HEK293 (cell line): ENCODE results near the gene C17orf113.

Source experiments
- CTCF ChIA-PET: fragments of 350-600 bp; formaldehyde crosslinking; extraction: SDS; loops from one replicate; lab custom pipeline; 2021; ENCODE audit warnings: antibody characterized with exemption; lab: Yijun Ruan, JAX
- POLR2A ChIA-PET: fragments of 300-600 bp; formaldehyde crosslinking; extraction: SDS; loops from one replicate; lab custom pipeline; 2020; ENCODE audit warnings: antibody characterized with exemption, inconsistent platforms; lab: Yijun Ruan, JAX
- H3K27ac ChIP-seq: fragments of 200-500 bp; sonication (Bioruptor generic); 2 replicates; pipeline ENCODE4 v1.5.1; 2014; ENCODE audit warnings: low read depth, low read length, control low read depth, inconsistent platforms; ENCODE audit errors: extremely low read depth
- H3K36me3 ChIP-seq, 2 experiments: fragments of 200-500 bp in 1 of 2; sonication (Bioruptor generic) in 1 of 2; 1 replicate in 1 of 2; 2 replicates in 1 of 2; pipeline ENCODE4 v1.5.1; 2014 to 2017; ENCODE audit warnings: inconsistent platforms in 2 of 2, low read length in 2 of 2; ENCODE audit not compliant: control insufficient read depth in 2 of 2, insufficient read depth in 1 of 2
- H3K4me1 ChIP-seq: fragments of 200-500 bp; sonication (Bioruptor generic); 2 replicates; pipeline ENCODE4 v1.5.1; 2014; ENCODE audit warnings: mild to moderate bottlenecking, low read length, inconsistent platforms; ENCODE audit not compliant: control insufficient read depth, insufficient read depth
- H3K4me3 ChIP-seq: 2 replicates; pipeline ENCODE4 v1.5.1; 2011; ENCODE audit warnings: low read depth, mild to moderate bottlenecking, control low read depth, low read length, moderate library complexity
- H3K9me3 ChIP-seq: fragments of 200-500 bp; sonication (Bioruptor generic); 2 replicates; pipeline ENCODE4 v1.5.1; 2014; ENCODE audit warnings: low read depth, low read length, inconsistent platforms; ENCODE audit not compliant: control insufficient read depth, insufficient read depth
- HOXC10 ChIP-seq: sonication (generic); formaldehyde crosslinking; IDR thresholded peaks from 2 replicates; pipeline ENCODE4 v1.8.1; 2023; ENCODE audit warnings: mild to moderate bottlenecking, missing genetic modification reagents
- KLF7 ChIP-seq: fragments of 450-650 bp; formaldehyde crosslinking; IDR thresholded peaks from 2 replicates; pipeline ENCODE4 v1.5.1; 2016; ENCODE audit warnings: missing biosample characterization, missing genetic modification characterization, borderline replicate concordance
- ZBTB11 ChIP-seq: fragments of 450-650 bp; formaldehyde crosslinking; conservative IDR thresholded peaks from 2 replicates; pipeline ENCODE4 v1.5.1; 2016; ENCODE audit warnings: low read depth, missing biosample characterization, missing genetic modification characterization
- ZBTB48 ChIP-seq: fragments of 450-650 bp; formaldehyde crosslinking; IDR thresholded peaks from 2 replicates; pipeline ENCODE4 v1.5.1; 2016; ENCODE audit warnings: missing biosample characterization, missing genetic modification characterization
- ZBTB6 ChIP-seq: fragments of 450-650 bp; formaldehyde crosslinking; IDR thresholded peaks from 2 replicates; pipeline ENCODE4 v1.5.1; 2017; ENCODE audit warnings: missing biosample characterization, missing genetic modification characterization
- ZBTB7A ChIP-seq: fragments of 450-650 bp; formaldehyde crosslinking; IDR thresholded peaks from 2 replicates; pipeline ENCODE4 v1.5.1; 2016; ENCODE audit warnings: low read depth, missing biosample characterization, missing genetic modification characterization
- ZNF133 ChIP-seq: fragments of 450-650 bp; formaldehyde crosslinking; IDR thresholded peaks from 2 replicates; pipeline ENCODE4 v1.5.1; 2016; ENCODE audit warnings: missing biosample characterization, missing genetic modification characterization
- ZNF146 ChIP-seq: fragments of 450-650 bp; formaldehyde crosslinking; IDR thresholded peaks from 2 replicates; pipeline ENCODE4 v1.5.1; 2016; ENCODE audit warnings: missing biosample characterization, missing genetic modification characterization
- ZNF23 ChIP-seq: fragments of 450-650 bp; formaldehyde crosslinking; IDR thresholded peaks from 2 replicates; pipeline ENCODE4 v1.5.1; 2016; ENCODE audit warnings: missing biosample characterization, missing genetic modification characterization, borderline replicate concordance
- ZNF280D ChIP-seq: fragments of 450-650 bp; formaldehyde crosslinking; IDR thresholded peaks from 2 replicates; pipeline ENCODE4 v1.5.1; 2016; ENCODE audit warnings: missing biosample characterization, missing genetic modification characterization
- ZNF561 ChIP-seq: fragments of 450-650 bp; IDR thresholded peaks from 2 replicates; pipeline ENCODE4 v1.5.1; 2018; ENCODE audit warnings: missing biosample characterization, missing genetic modification characterization, borderline replicate concordance
- ZNF600 ChIP-seq: fragments of 450-650 bp; formaldehyde crosslinking; IDR thresholded peaks from 2 replicates; pipeline ENCODE4 v1.5.1; 2016; ENCODE audit warnings: missing biosample characterization, missing genetic modification characterization
- ZNF623 ChIP-seq: fragments of 450-650 bp; formaldehyde crosslinking; IDR thresholded peaks from 2 replicates; pipeline ENCODE4 v1.5.1; 2016; ENCODE audit warnings: missing biosample characterization, missing genetic modification characterization
- ZNF830 ChIP-seq: fragments of 450-650 bp; IDR thresholded peaks from 2 replicates; pipeline ENCODE4 v1.5.0; 2018; ENCODE audit warnings: missing biosample characterization, missing genetic modification characterization, low read depth, mild to moderate bottlenecking, moderate library complexity
- ZSCAN4 ChIP-seq: fragments of 450-650 bp; formaldehyde crosslinking; IDR thresholded peaks from 2 replicates; pipeline ENCODE4 v1.5.1; 2017; ENCODE audit warnings: missing biosample characterization, missing genetic modification characterization
- TF ChIP-seq, protein P1 (sequence below): fragments of 450-650 bp; formaldehyde crosslinking; IDR thresholded peaks from 2 replicates; pipeline ENCODE4 v1.5.1; 2016; ENCODE audit warnings: missing biosample characterization, missing genetic modification characterization
- TF ChIP-seq, protein P2 (sequence below): fragments of 450-650 bp; formaldehyde crosslinking; IDR thresholded peaks from 2 replicates; pipeline ENCODE4 v1.5.1; 2016; ENCODE audit warnings: missing biosample characterization, missing genetic modification characterization

C17orf113 gene

DNA sequence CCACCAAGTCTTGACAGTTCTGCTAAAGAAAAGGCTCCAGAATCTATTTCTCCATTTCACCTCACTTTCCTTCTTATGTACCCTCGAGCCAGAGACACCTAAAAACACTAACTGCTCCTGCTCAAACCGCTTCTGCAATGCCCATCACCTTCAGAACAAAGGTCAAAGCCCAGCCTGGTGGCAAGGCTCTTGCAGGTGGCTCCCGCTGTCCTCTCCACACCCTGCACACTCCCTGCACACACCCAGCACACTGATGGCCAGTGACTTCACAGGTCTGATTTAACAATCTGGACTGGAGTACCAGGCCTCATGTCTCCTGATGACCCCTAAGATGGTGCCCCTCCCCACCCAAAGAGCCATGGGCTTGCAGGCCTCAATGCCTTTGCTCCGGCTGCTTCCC is 9.8 kb upstream of the C17orf113 start:
- Histone ChIP-seq H3K36me3 (no peaks in the 10 kb centered on the region), H3K9me3 (no peaks in the 10 kb centered on the region), H3K4me3 (no peak overlapping the region), H3K4me1 (no peaks in the 10 kb centered on the region), H3K27ac (no peak overlapping the region)
- ChIA-PET CTCF (interaction anchor here (1.3 to 6.5 kb wide), 2 partner anchors 7 to 41 kb away, joined by 3 to 49 read pairs; no protein-coding TSS in a partner anchor), POLR2A (interaction anchor here (0.7 kb wide), 1 partner anchor 129 kb away, joined by 3 read pairs; no protein-coding TSS in a partner anchor)
- no peak for TF ChIP-seq ZBTB48 (tag by site-specific recombination)
- no peak for TF ChIP-seq ZBTB6 (tag by site-specific recombination)
- no peak for TF ChIP-seq ZBTB11
- no peak for TF ChIP-seq ZNF133
- no peak for TF ChIP-seq ZNF23 (tag by site-specific recombination)
- no peak for TF ChIP-seq ZNF146
- no peak for TF ChIP-seq ZNF623 (tag by site-specific recombination)
- TF ChIP-seq ZNF600 (tag by site-specific recombination): no peak
- no peak for TF ChIP-seq KLF7
- TF ChIP-seq ZSCAN4 (tag by site-specific recombination): no peak
- TF ChIP-seq ZBTB7A (tag by site-specific recombination): no peak
- TF ChIP-seq ZNF830: no peak
- TF ChIP-seq ZNF561 (tag by site-specific recombination): no peak
- TF ChIP-seq, protein P1, sequence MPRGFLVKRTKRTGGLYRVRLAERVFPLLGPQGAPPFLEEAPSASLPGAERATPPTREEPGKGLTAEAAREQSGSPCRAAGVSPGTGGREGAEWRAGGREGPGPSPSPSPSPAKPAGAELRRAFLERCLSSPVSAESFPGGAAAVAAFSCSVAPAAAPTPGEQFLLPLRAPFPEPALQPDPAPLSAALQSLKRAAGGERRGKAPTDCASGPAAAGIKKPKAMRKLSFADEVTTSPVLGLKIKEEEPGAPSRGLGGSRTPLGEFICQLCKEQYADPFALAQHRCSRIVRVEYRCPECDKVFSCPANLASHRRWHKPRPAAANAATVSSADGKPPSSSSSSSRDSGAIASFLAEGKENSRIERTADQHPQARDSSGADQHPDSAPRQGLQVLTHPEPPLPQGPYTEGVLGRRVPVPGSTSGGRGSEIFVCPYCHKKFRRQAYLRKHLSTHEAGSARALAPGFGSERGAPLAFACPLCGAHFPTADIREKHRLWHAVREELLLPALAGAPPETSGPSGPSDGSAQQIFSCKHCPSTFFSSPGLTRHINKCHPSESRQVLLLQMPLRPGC: no peak
- TF ChIP-seq ZNF280D (tag by site-specific recombination): no peak

DNA sequence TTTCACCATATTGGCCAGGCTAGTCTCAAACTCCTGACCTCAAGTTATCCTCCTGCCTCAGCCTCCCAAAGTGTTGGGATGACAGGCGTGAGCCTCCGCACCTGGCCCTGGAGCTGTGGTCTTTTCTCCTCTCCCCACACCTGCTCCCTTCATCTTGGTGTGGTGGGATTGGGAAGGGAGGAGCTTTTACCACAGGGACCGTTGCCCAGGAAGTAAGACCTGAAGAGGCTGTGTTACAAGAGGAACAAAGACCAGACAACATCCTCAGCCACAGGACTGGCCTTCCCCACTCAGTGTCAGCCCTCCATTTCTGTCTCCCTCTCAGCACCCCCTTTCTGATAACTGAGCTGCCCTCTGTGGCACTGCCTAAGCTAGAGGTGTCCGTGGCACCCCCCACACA is 9.4 kb upstream of the C17orf113 start:
- POLR2A ChIA-PET: no interaction called here
- TF ChIP-seq, protein P2, sequence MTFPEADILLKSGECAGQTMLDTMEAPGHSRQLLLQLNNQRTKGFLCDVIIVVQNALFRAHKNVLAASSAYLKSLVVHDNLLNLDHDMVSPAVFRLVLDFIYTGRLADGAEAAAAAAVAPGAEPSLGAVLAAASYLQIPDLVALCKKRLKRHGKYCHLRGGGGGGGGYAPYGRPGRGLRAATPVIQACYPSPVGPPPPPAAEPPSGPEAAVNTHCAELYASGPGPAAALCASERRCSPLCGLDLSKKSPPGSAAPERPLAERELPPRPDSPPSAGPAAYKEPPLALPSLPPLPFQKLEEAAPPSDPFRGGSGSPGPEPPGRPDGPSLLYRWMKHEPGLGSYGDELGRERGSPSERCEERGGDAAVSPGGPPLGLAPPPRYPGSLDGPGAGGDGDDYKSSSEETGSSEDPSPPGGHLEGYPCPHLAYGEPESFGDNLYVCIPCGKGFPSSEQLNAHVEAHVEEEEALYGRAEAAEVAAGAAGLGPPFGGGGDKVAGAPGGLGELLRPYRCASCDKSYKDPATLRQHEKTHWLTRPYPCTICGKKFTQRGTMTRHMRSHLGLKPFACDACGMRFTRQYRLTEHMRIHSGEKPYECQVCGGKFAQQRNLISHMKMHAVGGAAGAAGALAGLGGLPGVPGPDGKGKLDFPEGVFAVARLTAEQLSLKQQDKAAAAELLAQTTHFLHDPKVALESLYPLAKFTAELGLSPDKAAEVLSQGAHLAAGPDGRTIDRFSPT (tag by site-specific recombination): no peak
- TF ChIP-seq HOXC10 (CRISPR knock-in tag): no peak

More for the DNA sequence above, 9.4 kb upstream of the C17orf113 start:
- Histone ChIP-seq H3K9me3 (no peaks in the 10 kb centered on the region), H3K27ac (no peak overlapping the region), H3K4me3 (no peak overlapping the region), H3K4me1 (no peaks in the 10 kb centered on the region), H3K36me3 (no peaks in the 10 kb centered on the region)
- CTCF ChIA-PET: interaction anchor here (0.5 to 6.5 kb wide), 3 partner anchors 7 to 42 kb away, joined by 3 to 49 read pairs (median 3); no protein-coding TSS in a partner anchor
